ENCODE measurements around the gene ECI1. TPM values are rescaled to one million over a fixed set of nuclear protein-coding genes. Genes with fewer than 3 reads are reported as not detected.

The ECI1 gene
- polyA plus RNA-seq, 3 donors: 29.9 to 74.5 (median 52.3) TPM

DNA sequence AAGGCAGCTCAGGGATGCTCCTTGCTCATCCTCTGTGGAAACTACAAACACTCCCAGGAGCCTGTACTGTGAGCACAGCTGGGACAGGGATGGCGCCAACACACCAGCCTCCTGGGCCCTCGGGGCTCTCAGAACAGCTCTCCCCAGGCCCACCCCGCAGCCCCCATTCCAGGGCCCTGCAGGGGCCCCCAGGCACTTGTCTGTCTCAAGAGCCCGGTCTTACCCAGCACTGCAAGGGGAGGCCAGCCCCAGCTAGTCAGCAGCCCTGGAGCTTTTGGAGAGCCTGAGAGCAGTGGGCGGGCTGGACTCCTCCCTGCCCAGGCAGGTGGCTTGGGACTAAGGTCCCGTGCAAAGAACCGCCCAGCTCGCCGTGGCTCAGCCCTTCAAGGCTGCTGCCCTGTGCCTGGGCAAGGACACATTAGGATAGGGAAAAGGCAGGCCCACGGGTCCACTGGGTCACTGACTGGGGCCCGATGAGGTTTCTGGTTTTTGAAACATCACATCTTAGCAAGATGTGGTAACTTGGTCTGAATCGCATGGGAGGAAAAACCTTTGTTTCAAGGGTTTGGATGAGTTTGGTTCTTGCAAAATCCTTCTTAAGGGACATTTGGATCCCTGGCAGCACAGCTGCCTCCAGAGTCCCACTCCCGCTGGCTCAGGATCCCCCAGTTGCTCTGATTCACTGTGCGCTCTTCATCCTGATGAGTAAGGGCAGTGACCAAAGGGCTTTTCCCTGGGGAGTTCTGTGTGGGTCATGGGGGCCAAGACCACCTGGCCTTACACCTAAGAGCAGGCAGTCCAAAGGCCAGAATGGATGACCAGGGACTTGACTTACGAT lies 12.3 kb downstream of the ECI1 start:
- Histone ChIP-seq H3K4me3 (replicated peaks in 1 of 3; ENCODE audit: low read depth in 2 of 3, low read length in 3 of 3) (no peak overlapping the region), H3K9me3 (replicated peaks in 1 of 2; ENCODE audit: control insufficient read depth in 1 of 2, insufficient read depth in 1 of 2, low read length in 2 of 2) (no peaks in the 10 kb centered on the region), H3K4me1 (ENCODE audit: control insufficient read depth in 1 of 2, insufficient read depth in 2 of 2, low read length in 2 of 2) (peaks cover 5 to 6% of the 10 kb centered on the region in 2 donors), H2AFZ (ENCODE audit: insufficient read depth, low read depth, low read length, poor library complexity, severe bottlenecking) (no peak overlapping the region), H3K79me2 (ENCODE audit: insufficient read depth, low read length) (no peaks in the 10 kb centered on the region), H3K4me2 (replicated peaks; ENCODE audit: extremely low read depth, low read length, poor library complexity, severe bottlenecking) (no peak overlapping the region), H3K36me3 (replicated peaks in 1 of 2; ENCODE audit: control insufficient read depth in 1 of 2, insufficient read depth in 2 of 2, low read length in 2 of 2) (peaks cover 33 to 43% of the 10 kb centered on the region in 2 donors), H4K20me1 (ENCODE audit: insufficient read depth, low read length) (peaks cover 25% of the 10 kb centered on the region), H3K27ac (ENCODE audit: low read depth in 1 of 2, low read length in 2 of 2) (no peak overlapping the region), H3K27me3 (ENCODE audit: control insufficient read depth in 2 of 2, insufficient read depth in 2 of 2, low read length in 2 of 2) (peaks cover 18 to 38% of the 10 kb centered on the region in 2 donors), H3K9ac (ENCODE audit: insufficient read depth, low read length, poor library complexity, severe bottlenecking) (no peak overlapping the region)
- no peak for DNase-seq
- Mint-ChIP-seq H3K27me3 (ENCODE audit: low read depth in 3 of 3) (peaks cover 32 to 49% (median 35%) of the 10 kb centered on the region in 3 donors), H3K4me3 (no peak overlapping the region), H3K4me1 (peaks cover 8% of the 10 kb centered on the region), H3K27ac (no peak overlapping the region), H3K36me3 (peaks cover 38 to 61% of the 10 kb centered on the region in 2 donors), H3K9me3 (peaks cover 0 to 6% (median 0%) of the 10 kb centered on the region in 7 donors)
- TF ChIP-seq, protein P1, sequence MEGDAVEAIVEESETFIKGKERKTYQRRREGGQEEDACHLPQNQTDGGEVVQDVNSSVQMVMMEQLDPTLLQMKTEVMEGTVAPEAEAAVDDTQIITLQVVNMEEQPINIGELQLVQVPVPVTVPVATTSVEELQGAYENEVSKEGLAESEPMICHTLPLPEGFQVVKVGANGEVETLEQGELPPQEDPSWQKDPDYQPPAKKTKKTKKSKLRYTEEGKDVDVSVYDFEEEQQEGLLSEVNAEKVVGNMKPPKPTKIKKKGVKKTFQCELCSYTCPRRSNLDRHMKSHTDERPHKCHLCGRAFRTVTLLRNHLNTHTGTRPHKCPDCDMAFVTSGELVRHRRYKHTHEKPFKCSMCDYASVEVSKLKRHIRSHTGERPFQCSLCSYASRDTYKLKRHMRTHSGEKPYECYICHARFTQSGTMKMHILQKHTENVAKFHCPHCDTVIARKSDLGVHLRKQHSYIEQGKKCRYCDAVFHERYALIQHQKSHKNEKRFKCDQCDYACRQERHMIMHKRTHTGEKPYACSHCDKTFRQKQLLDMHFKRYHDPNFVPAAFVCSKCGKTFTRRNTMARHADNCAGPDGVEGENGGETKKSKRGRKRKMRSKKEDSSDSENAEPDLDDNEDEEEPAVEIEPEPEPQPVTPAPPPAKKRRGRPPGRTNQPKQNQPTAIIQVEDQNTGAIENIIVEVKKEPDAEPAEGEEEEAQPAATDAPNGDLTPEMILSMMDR (IDR thresholded peaks at IDR 0.05): no peak
- 92% methylated on average over 14 of the region's 15 CpGs for WGBS (ENCODE audit: insufficient coverage)
- intact Hi-C loops (cut with micrococcal nuclease): no loop called here

GRCh38 chr16:2238150-2238837 lies 13.1 kb downstream of the ECI1 start:
- DNase-seq: no peak
- Mint-ChIP-seq H3K9me3 (peaks cover 0 to 6% (median 0%) of the 10 kb centered on the region in 7 donors), H3K4me3 (no peak overlapping the region), H3K36me3 (peaks cover 36 to 59% of the 10 kb centered on the region in 2 donors), H3K4me1 (peaks cover 8% of the 10 kb centered on the region), H3K27me3 (ENCODE audit: low read depth in 3 of 3) (peaks cover 35 to 50% (median 35%) of the 10 kb centered on the region in 3 donors), H3K27ac (no peak overlapping the region)
- Histone ChIP-seq H3K27me3 (ENCODE audit: control insufficient read depth in 2 of 2, insufficient read depth in 2 of 2, low read length in 2 of 2) (peaks cover 18 to 38% of the 10 kb centered on the region in 2 donors), H3K9ac (ENCODE audit: insufficient read depth, low read length, poor library complexity, severe bottlenecking) (no peak overlapping the region), H3K27ac (ENCODE audit: low read depth in 1 of 2, low read length in 2 of 2) (no peak overlapping the region), H3K9me3 (replicated peaks in 1 of 2; ENCODE audit: control insufficient read depth in 1 of 2, insufficient read depth in 1 of 2, low read length in 2 of 2) (no peaks in the 10 kb centered on the region), H3K4me2 (replicated peaks; ENCODE audit: extremely low read depth, low read length, poor library complexity, severe bottlenecking) (no peak overlapping the region), H3K4me1 (ENCODE audit: control insufficient read depth in 1 of 2, insufficient read depth in 2 of 2, low read length in 2 of 2) (peaks cover 5 to 6% of the 10 kb centered on the region in 2 donors), H3K4me3 (replicated peaks in 1 of 3; ENCODE audit: low read depth in 2 of 3, low read length in 3 of 3) (no peak overlapping the region), H2AFZ (ENCODE audit: insufficient read depth, low read depth, low read length, poor library complexity, severe bottlenecking) (no peak overlapping the region), H4K20me1 (ENCODE audit: insufficient read depth, low read length) (peaks cover 26% of the 10 kb centered on the region), H3K36me3 (replicated peaks in 1 of 2; ENCODE audit: control insufficient read depth in 1 of 2, insufficient read depth in 2 of 2, low read length in 2 of 2) (peaks cover 34 to 43% of the 10 kb centered on the region in 2 donors), H3K79me2 (ENCODE audit: insufficient read depth, low read length) (no peaks in the 10 kb centered on the region)
- intact Hi-C loops (cut with micrococcal nuclease): no loop called here
- TF ChIP-seq, protein P1 (IDR thresholded peaks at IDR 0.05): no peak
- WGBS (ENCODE audit: insufficient coverage): 71% methylated on average over 15 of the region's 18 CpGs
